Mucosa of descending colon (tissue), 3 donors: Measurements from ENCODE around the gene CDKN1C. TPM values are rescaled to one million over a fixed set of nuclear protein-coding genes. Genes with fewer than 3 reads are reported as not detected.

ENCODE experiments used
- ATAC-seq: fragments of 200-7000 bp; cut with Tn5 transposase; one replicate; pipeline ENCODE4 v1.9.1; 2020; ENCODE audit warnings: mild to moderate bottlenecking, moderate library complexity
- DNase-seq, 3 donors: peaks; one replicate each; pipeline ENCODE4 v3.0.0-alpha.2; 2020
- H3K36me3 ChIP-seq: fragments of 200-600 bp; one replicate; pipeline ENCODE4 v1.8.0; 2021; ENCODE audit warnings: low read depth, mild to moderate bottlenecking
- H3K4me1 ChIP-seq: fragments of 200-600 bp; one replicate; pipeline ENCODE4 v1.8.0; 2021; ENCODE audit warnings: low read depth, mild to moderate bottlenecking
- H3K4me3 ChIP-seq: fragments of 200-600 bp; one replicate; pipeline ENCODE4 v1.8.0; 2021; ENCODE audit warnings: mild to moderate bottlenecking
- H3K9me3 ChIP-seq: fragments of 200-600 bp; one replicate; pipeline ENCODE4 v1.8.0; 2021; ENCODE audit warnings: mild to moderate bottlenecking
- intact Hi-C, 2 donors: fragments of 100-400 bp; cut with DNase I in 1 of 2; cut with micrococcal nuclease in 1 of 2; formaldehyde crosslinking; loops; one replicate each; pipeline versions ENCODE4 v1.11.0 to v1.11.1; 2022; cut with DNase I, micrococcal nuclease
- total RNA-seq, 3 donors: library from RNA; stranded (reverse); fragmentation: NEBNext Ultra II Directional in 2 of 3; extraction: Animal tissue kit (Norgen Biotek cat#: 25700) in 2 of 3; gene quantifications; one replicate each; pipeline versions ENCODE4 v1.2.1 to v1.2.4, GENCODE V29; 2021 to 2023
- TF ChIP-seq, protein P1 (sequence below): fragments of 200-600 bp; IDR thresholded peaks from one replicate; pipeline ENCODE4 v1.8.0; 2022; ENCODE audit warnings: antibody characterized with exemption, mild to moderate bottlenecking
- donor health status: DM: no; HTN: no; CAD: no; lungs with moderate emphysema.
- donor health status: DM: no; HTN: no; CAD: no.
- donor health status: DM: no; HTN: yes; CAD: no.

CDKN1C gene
- total RNA-seq, 3 donors from 2014 or later: 3.0 to 40.3 (median 10.2) TPM

DNA sequence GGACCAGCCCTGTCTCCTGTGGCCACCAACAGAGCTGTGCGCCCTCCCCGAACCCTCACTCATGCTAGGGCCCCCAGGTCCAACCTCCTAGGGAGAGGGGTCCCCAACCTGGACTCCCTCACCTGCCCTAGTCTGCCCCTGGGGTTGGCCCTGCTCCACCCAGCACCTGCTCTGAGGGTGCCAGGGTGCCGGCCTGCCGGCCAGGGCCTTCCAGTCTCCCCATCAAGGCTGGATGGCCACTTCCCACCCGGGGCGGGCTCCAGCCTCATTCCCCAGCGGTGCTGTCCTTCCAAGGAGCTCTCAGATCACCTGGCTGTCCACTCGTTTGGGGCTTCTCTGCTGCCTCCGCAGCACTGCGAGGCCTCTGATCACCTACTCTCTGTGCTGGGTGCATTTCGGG is 39.1 kb downstream of the CDKN1C start:
- TF ChIP-seq, protein P1, sequence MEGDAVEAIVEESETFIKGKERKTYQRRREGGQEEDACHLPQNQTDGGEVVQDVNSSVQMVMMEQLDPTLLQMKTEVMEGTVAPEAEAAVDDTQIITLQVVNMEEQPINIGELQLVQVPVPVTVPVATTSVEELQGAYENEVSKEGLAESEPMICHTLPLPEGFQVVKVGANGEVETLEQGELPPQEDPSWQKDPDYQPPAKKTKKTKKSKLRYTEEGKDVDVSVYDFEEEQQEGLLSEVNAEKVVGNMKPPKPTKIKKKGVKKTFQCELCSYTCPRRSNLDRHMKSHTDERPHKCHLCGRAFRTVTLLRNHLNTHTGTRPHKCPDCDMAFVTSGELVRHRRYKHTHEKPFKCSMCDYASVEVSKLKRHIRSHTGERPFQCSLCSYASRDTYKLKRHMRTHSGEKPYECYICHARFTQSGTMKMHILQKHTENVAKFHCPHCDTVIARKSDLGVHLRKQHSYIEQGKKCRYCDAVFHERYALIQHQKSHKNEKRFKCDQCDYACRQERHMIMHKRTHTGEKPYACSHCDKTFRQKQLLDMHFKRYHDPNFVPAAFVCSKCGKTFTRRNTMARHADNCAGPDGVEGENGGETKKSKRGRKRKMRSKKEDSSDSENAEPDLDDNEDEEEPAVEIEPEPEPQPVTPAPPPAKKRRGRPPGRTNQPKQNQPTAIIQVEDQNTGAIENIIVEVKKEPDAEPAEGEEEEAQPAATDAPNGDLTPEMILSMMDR: no peak
- ATAC-seq: no peak
- intact Hi-C loops: no loop called here

DNA sequence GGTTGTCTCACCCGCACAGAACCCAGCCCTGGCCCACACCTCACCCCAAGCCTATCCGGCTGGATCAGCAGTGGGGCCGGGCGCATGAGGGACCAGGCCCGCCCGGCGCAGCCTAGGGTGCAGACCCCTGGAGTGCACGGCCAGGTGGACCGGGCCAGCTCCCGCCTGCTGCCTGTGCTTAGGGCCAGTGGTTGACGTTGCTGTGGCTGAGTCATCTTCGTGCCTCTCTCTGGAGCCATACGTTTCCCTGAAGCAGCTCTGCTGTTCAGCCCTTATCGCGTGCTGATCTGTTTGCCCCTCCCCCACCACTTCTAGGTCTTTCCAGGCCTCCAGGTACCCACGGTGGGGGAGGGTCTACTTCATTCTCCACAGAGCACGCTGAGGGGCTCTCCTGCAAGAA is 39.5 kb downstream of the CDKN1C start:
- Histone ChIP-seq H3K4me1 (no peaks in the 10 kb centered on the region), H3K4me3 (no peak overlapping the region), H3K9me3 (no peaks in the 10 kb centered on the region), H3K36me3 (no peaks in the 10 kb centered on the region)
- ATAC-seq (no peak), DNase-seq (no peak)
- intact Hi-C loops: no loop called here
- TF ChIP-seq, protein P1: no peak

More for the DNA sequence above, 39.1 kb downstream of the CDKN1C start:
- Histone ChIP-seq H3K9me3 (no peaks in the 10 kb centered on the region), H3K4me3 (no peak overlapping the region), H3K4me1 (no peaks in the 10 kb centered on the region), H3K36me3 (no peaks in the 10 kb centered on the region)
- DNase-seq: no peak

DNA sequence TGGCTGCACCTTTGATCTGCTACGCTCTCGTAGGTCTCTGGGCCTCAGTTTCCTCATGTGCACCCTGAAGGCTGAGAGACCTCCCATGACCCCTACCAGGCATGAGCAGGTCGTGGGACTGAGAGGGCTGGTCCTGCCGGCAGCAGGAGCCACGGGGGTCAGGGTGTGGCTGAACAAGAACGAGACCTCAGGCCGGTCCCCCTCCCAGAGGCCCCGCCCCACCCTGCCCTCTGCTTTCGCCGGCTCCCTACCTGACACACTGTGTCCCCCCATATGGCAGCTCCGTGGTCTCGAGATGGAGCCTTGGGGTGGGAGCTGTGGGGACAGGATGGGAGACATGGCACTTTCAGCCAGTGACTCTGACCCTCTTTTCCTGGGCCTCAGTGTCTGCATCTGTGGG is 40.6 kb downstream of the CDKN1C start:
- Histone ChIP-seq H3K4me1 (no peaks in the 10 kb centered on the region), H3K36me3 (no peaks in the 10 kb centered on the region), H3K9me3 (no peaks in the 10 kb centered on the region), H3K4me3 (no peak overlapping the region)
- TF ChIP-seq, protein P1: no peak
- ATAC-seq (no peak), DNase-seq (no peak)
- intact Hi-C loops: no loop called here

DNA sequence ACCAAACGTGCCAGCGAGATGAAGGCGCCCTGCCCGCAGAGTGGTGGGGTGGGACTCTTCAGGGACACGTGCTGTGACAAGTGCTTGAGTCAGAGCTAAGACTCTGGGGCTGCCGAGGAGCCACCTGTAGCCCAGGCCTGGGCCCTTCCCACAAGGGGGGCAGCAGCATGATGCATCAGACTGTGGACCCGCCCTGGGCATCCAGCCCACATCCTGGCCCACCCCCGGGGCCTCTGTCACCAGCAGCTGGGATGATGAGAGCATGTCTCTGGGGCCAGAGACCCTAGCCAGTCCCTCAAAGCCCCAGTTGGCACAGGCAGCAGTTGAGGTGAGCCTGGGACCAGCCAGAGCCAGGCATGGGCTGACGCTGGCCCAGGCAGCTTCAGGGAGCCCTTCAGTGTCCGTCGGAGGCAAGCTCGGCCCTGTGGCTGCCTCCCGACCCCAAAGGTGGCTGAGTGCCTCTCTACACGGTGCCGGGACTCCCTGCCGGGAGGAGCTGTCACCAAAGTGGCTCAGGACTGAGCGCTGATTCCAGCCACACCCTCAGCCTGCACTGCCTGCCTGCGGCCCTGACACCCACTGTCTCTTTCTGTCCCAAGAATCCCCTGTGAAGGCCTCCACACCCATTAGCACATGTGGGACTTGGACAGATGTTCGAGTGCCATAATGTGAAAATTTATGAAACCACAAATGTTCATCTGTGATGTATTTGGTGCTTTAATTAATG is 41.3 kb downstream of the CDKN1C start:
- Histone ChIP-seq H3K4me3 (no peak overlapping the region), H3K9me3 (no peaks in the 10 kb centered on the region), H3K4me1 (no peaks in the 10 kb centered on the region), H3K36me3 (no peaks in the 10 kb centered on the region)
- TF ChIP-seq, protein P1: no peak
- no peak for DNase-seq
- no peak for ATAC-seq
- intact Hi-C loops: no loop called here

DNA sequence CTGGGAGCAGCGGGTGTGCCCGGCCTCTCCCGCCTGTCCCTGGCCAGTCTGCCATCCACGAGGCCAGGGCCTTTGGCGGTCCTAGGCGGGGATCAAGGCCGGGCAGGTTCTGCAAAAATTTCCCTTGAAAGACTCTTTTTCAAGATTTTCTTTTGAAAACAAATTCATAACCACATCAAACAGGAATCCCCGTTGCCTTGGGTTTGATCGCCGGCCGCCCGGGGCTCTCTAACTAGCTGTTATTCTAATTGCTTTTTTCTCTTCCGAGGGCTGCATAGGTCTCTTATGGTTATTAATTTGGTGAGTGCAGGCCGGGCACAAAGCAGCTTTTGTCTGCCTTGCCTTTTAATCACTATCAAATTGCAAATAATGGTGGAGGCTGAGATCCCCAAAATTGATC is 42.0 kb downstream of the CDKN1C start:
- intact Hi-C loops: no loop called here
- ATAC-seq (no peak), DNase-seq (no peak)
- TF ChIP-seq, protein P1: no peak
- no peaks in the 10 kb centered on the region for H3K36me3 ChIP-seq
- H3K4me3 ChIP-seq: no peak overlapping the region
- H3K9me3 ChIP-seq: no peaks in the 10 kb centered on the region
- no peaks in the 10 kb centered on the region for H3K4me1 ChIP-seq
